ENCODE results near the gene LDHA.

DNA sequence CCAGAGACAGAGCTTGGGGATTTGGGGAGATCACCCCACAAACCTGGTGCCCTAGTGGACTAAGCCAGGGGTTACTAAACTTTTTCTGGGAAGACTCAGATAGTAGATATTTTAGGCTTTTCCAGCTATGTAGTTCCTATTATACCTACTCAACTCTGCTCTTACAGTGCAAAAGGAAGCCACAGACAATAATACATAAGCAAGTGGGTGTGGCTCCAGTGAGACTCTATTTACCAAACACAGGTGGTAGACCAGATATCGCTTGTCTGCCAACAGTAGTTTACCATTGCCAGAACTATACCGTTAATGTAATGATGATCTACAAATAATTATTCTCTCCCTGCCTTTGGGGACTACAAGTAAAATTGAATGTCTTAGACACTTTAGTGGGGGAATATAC is 24.7 kb downstream of the LDHA start:
- TF ChIP-seq, protein P1, sequence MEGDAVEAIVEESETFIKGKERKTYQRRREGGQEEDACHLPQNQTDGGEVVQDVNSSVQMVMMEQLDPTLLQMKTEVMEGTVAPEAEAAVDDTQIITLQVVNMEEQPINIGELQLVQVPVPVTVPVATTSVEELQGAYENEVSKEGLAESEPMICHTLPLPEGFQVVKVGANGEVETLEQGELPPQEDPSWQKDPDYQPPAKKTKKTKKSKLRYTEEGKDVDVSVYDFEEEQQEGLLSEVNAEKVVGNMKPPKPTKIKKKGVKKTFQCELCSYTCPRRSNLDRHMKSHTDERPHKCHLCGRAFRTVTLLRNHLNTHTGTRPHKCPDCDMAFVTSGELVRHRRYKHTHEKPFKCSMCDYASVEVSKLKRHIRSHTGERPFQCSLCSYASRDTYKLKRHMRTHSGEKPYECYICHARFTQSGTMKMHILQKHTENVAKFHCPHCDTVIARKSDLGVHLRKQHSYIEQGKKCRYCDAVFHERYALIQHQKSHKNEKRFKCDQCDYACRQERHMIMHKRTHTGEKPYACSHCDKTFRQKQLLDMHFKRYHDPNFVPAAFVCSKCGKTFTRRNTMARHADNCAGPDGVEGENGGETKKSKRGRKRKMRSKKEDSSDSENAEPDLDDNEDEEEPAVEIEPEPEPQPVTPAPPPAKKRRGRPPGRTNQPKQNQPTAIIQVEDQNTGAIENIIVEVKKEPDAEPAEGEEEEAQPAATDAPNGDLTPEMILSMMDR (IDR thresholded peaks at IDR 0.05) = no peak
- no peak for TF ChIP-seq POLR2AphosphoS5 (IDR thresholded peaks at IDR 0.05)

All from upper lobe of left lung (tissue), 4 donors.